Measurements from ENCODE around the gene TSPEAR.
A peak's percentile ranks its signal among the peaks of the same experiment; 100 is the strongest.

Gene TSPEAR

GRCh38 chr21:44515359-44516165 lies 195.8 kb downstream of the TSPEAR start:
- Histone ChIP-seq H3K4me3 (ENCODE audit: insufficient read depth, low read depth, low read length) (no peak overlapping the region), H3K4me1 (ENCODE audit: control insufficient read depth, insufficient read depth, low read length) (no peaks in the 10 kb centered on the region), H3K36me3 (ENCODE audit: control insufficient read depth, insufficient read depth, low read length) (no peaks in the 10 kb centered on the region), H3K9me3 (ENCODE audit: control insufficient read depth, low read length) (no peaks in the 10 kb centered on the region), H3K27me3 (ENCODE audit: control insufficient read depth, insufficient read depth, low read length, poor library complexity, severe bottlenecking) (no peaks in the 10 kb centered on the region), H3K27ac (ENCODE audit: insufficient read depth, low read depth, low read length, poor library complexity, severe bottlenecking) (no peak overlapping the region)
- 92 to 93% methylated on average over 32 of the region's 32 CpGs for WGBS, 2 experiments

- H3K4me3 ChIP-seq (ENCODE audit: insufficient read depth, low read depth, low read length) = no peak overlapping the region
- H3K36me3 ChIP-seq (ENCODE audit: control insufficient read depth, insufficient read depth, low read length) = no peaks in the 10 kb centered on the region
- H3K27me3 ChIP-seq (ENCODE audit: control insufficient read depth, insufficient read depth, low read length, poor library complexity, severe bottlenecking) = peaks cover 3% of the 10 kb centered on the region
These were observed 196.5 kb downstream of the TSPEAR start for GRCh38 chr21:44514746-44515358.

DNA sequence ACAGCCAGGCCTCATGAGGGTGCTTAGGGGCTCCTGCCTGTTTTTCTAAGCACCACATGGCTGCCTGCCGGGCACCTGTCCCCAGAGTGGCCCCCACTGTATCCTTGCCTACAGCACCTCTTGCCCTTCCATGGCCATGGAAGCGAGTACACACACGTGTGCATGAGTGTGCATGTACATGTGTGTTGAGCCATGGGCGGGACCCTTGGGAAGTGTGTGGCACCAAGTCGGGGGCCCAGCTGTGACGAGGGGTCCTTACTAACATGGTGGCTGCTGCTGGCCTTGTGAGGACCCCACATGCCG lies 197.2 kb downstream of the TSPEAR start:
- 93% methylated on average over 7 of the region's 7 CpGs for WGBS, 2 experiments
- Histone ChIP-seq H3K36me3 (ENCODE audit: control insufficient read depth, insufficient read depth, low read length) (no peaks in the 10 kb centered on the region), H3K4me1 (ENCODE audit: control insufficient read depth, insufficient read depth, low read length) (no peaks in the 10 kb centered on the region), H3K9me3 (ENCODE audit: control insufficient read depth, low read length) (no peaks in the 10 kb centered on the region), H3K27me3 (ENCODE audit: control insufficient read depth, insufficient read depth, low read length, poor library complexity, severe bottlenecking) (peaks cover 3% of the 10 kb centered on the region), H3K27ac (ENCODE audit: insufficient read depth, low read depth, low read length, poor library complexity, severe bottlenecking) (no peak overlapping the region), H3K4me3 (ENCODE audit: insufficient read depth, low read depth, low read length) (no peak overlapping the region)

More at GRCh38 chr21:44514746-44515358, 196.5 kb downstream of the TSPEAR start:
- no peaks in the 10 kb centered on the region for H3K9me3 ChIP-seq (ENCODE audit: control insufficient read depth, low read length)
- no peak overlapping the region for H3K27ac ChIP-seq (ENCODE audit: insufficient read depth, low read depth, low read length, poor library complexity, severe bottlenecking)
- H3K4me1 ChIP-seq (ENCODE audit: control insufficient read depth, insufficient read depth, low read length) = no peaks in the 10 kb centered on the region
- WGBS, 2 experiments = 92 to 93% methylated on average over 11 of the region's 11 CpGs

GRCh38 chr21:44513389-44514217 lies 197.8 kb downstream of the TSPEAR start:
- no peaks in the 10 kb centered on the region for H3K36me3 ChIP-seq (ENCODE audit: control insufficient read depth, insufficient read depth, low read length)
- H3K4me3 ChIP-seq (ENCODE audit: insufficient read depth, low read depth, low read length) = no peak overlapping the region
- no peak overlapping the region for H3K27ac ChIP-seq (ENCODE audit: insufficient read depth, low read depth, low read length, poor library complexity, severe bottlenecking)
- WGBS, 2 experiments = 92 to 94% methylated on average over 15 of the region's 15 CpGs
- H3K9me3 ChIP-seq (ENCODE audit: control insufficient read depth, low read length) = no peaks in the 10 kb centered on the region
- H3K27me3 ChIP-seq (ENCODE audit: control insufficient read depth, insufficient read depth, low read length, poor library complexity, severe bottlenecking) = peaks cover 3% of the 10 kb centered on the region
- no peaks in the 10 kb centered on the region for H3K4me1 ChIP-seq (ENCODE audit: control insufficient read depth, insufficient read depth, low read length)

GRCh38 chr21:44512496-44513388 lies 198.6 kb downstream of the TSPEAR start:
- Histone ChIP-seq H3K27me3 (ENCODE audit: control insufficient read depth, insufficient read depth, low read length, poor library complexity, severe bottlenecking) (peaks cover 3% of the 10 kb centered on the region), H3K27ac (ENCODE audit: insufficient read depth, low read depth, low read length, poor library complexity, severe bottlenecking) (no peak overlapping the region), H3K4me1 (ENCODE audit: control insufficient read depth, insufficient read depth, low read length) (no peaks in the 10 kb centered on the region), H3K36me3 (ENCODE audit: control insufficient read depth, insufficient read depth, low read length) (no peaks in the 10 kb centered on the region), H3K4me3 (ENCODE audit: insufficient read depth, low read depth, low read length) (no peak overlapping the region), H3K9me3 (ENCODE audit: control insufficient read depth, low read length) (no peaks in the 10 kb centered on the region)
- WGBS, 2 experiments = 91 to 92% methylated on average over 21 of the region's 21 CpGs

- WGBS, 2 experiments = 92% methylated on average over 8 of the region's 8 CpGs
- Histone ChIP-seq H3K27me3 (ENCODE audit: control insufficient read depth, insufficient read depth, low read length, poor library complexity, severe bottlenecking) (peaks cover 3% of the 10 kb centered on the region), H3K36me3 (ENCODE audit: control insufficient read depth, insufficient read depth, low read length) (no peaks in the 10 kb centered on the region), H3K4me1 (ENCODE audit: control insufficient read depth, insufficient read depth, low read length) (no peaks in the 10 kb centered on the region), H3K4me3 (ENCODE audit: insufficient read depth, low read depth, low read length) (no peak overlapping the region), H3K27ac (ENCODE audit: insufficient read depth, low read depth, low read length, poor library complexity, severe bottlenecking) (no peak overlapping the region), H3K9me3 (ENCODE audit: control insufficient read depth, low read length) (no peaks in the 10 kb centered on the region)
These were observed 199.5 kb downstream of the TSPEAR start for GRCh38 chr21:44511938-44512275.

DNA sequence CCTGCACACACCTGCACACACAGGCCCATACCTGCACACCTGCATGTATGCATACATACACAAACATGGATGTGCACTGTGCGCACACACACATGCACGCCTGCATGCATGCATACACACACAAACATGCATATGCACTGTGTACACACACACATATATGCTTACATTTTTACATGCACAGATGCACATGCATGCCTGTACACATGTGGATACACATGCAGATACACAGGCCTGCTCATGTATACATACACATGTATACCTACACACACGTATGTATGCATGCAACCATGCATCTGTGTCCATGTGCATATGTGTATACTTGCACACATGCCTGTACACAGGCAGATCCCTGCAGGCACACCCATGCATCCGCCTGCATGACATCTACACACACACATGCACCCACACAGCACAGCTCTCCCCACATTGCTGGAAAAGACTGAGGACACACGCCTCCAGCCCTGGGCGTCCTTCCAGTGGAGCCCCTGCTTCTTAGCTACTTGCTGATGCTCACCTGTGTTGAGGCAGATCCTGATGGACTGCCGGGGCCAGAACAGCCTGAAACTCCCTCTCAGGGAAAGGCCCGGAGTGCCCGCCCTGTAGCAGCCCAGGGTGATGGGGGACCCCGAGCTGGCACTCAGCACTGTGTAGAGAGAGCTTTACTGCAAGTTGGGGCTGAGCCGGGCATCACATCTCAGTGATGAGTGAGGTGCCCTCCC lies 200.0 kb downstream of the TSPEAR start:
- Histone ChIP-seq H3K9me3 (ENCODE audit: control insufficient read depth, low read length) (no peaks in the 10 kb centered on the region), H3K27me3 (ENCODE audit: control insufficient read depth, insufficient read depth, low read length, poor library complexity, severe bottlenecking) (peaks cover 3% of the 10 kb centered on the region), H3K27ac (ENCODE audit: insufficient read depth, low read depth, low read length, poor library complexity, severe bottlenecking) (no peak overlapping the region), H3K4me1 (ENCODE audit: control insufficient read depth, insufficient read depth, low read length) (peaks cover 3% of the 10 kb centered on the region), H3K4me3 (ENCODE audit: insufficient read depth, low read depth, low read length) (no peak overlapping the region), H3K36me3 (ENCODE audit: control insufficient read depth, insufficient read depth, low read length) (no peaks in the 10 kb centered on the region)
- 93 to 95% methylated on average over 11 of the region's 11 CpGs for WGBS, 2 experiments

GRCh38 chr21:44510508-44511218 lies 200.7 kb downstream of the TSPEAR start:
- peak overlapping the region; percentile 32 for H3K4me3 ChIP-seq (ENCODE audit: insufficient read depth, low read depth, low read length)
- no peaks in the 10 kb centered on the region for H3K36me3 ChIP-seq (ENCODE audit: control insufficient read depth, insufficient read depth, low read length)
- H3K9me3 ChIP-seq (ENCODE audit: control insufficient read depth, low read length) = no peaks in the 10 kb centered on the region
- H3K27me3 ChIP-seq (ENCODE audit: control insufficient read depth, insufficient read depth, low read length, poor library complexity, severe bottlenecking) = peaks cover 3% of the 10 kb centered on the region
- WGBS, 2 experiments = 18 to 20% methylated on average over 36 of the region's 36 CpGs
- H3K4me1 ChIP-seq (ENCODE audit: control insufficient read depth, insufficient read depth, low read length) = peaks cover 10% of the 10 kb centered on the region
- no peak overlapping the region for H3K27ac ChIP-seq (ENCODE audit: insufficient read depth, low read depth, low read length, poor library complexity, severe bottlenecking)

GRCh38 chr21:44510109-44510507 lies 201.3 kb downstream of the TSPEAR start:
- WGBS, 2 experiments = 67 to 71% methylated on average over 18 of the region's 18 CpGs
- no peaks in the 10 kb centered on the region for H3K36me3 ChIP-seq (ENCODE audit: control insufficient read depth, insufficient read depth, low read length)
- no peak overlapping the region for H3K4me3 ChIP-seq (ENCODE audit: insufficient read depth, low read depth, low read length)
- H3K9me3 ChIP-seq (ENCODE audit: control insufficient read depth, low read length) = no peaks in the 10 kb centered on the region
- peaks cover 3% of the 10 kb centered on the region for H3K27me3 ChIP-seq (ENCODE audit: control insufficient read depth, insufficient read depth, low read length, poor library complexity, severe bottlenecking)
- peaks cover 11% of the 10 kb centered on the region for H3K4me1 ChIP-seq (ENCODE audit: control insufficient read depth, insufficient read depth, low read length)
- no peak overlapping the region for H3K27ac ChIP-seq (ENCODE audit: insufficient read depth, low read depth, low read length, poor library complexity, severe bottlenecking)

Data from ectodermal cell (in vitro differentiated cells).